ENCODE measurements around the gene IFNA14. TPM values are rescaled to one million over a fixed set of nuclear protein-coding genes. Genes with fewer than 3 reads are reported as not detected.

Gene IFNA14
- not detected for total RNA-seq

DNA sequence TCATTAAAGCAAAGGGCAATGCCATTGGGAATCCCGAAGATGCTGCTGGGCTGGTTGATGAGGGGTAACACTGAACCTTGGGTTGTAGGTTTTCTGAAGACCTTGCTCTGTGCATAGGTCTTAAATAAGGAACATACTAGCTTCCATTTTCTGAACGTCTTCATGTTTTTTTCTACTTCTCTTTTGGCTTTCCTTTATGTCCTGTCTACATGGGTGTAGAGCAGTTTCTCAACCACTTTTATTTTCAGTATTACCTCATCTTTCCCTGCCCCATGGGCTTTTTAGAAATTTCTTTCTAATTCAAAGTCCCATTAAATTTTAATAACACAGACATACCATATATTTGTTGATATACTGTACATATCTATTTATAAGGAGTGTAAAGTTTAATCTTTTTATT, at the start of gene IFNA14:
Gene IFNA14 (minus strand): TSS at position 95 of the 400 bp plus-strand sequence. CDS start 70 bp downstream, at position 25.
- H3K36me3 ChIP-seq = no peaks in the 10 kb centered on the region
- no peak within 1 kb of the TSS for H3K4me3 ChIP-seq
- H3K27me3 ChIP-seq = no peaks in the 10 kb centered on the region
- DNase-seq = no peak
- no peak for TF ChIP-seq POLR2A (IDR thresholded peaks at IDR 0.05)
- no peak for TF ChIP-seq CTCF (IDR thresholded peaks at IDR 0.05)
- H3K4me1 ChIP-seq = no peaks in the 10 kb centered on the region
- H3K27ac ChIP-seq = no peak within 1 kb of the TSS
- H3K9me3 ChIP-seq = no peaks in the 10 kb centered on the region

GRCh38 chr9:21287280-21287679, 47.5 kb upstream of the IFNA14 start:
- TF ChIP-seq POLR2A (IDR thresholded peaks at IDR 0.05) (no peak), CTCF (IDR thresholded peaks at IDR 0.05) (no peak)
- H3K36me3 ChIP-seq = no peaks in the 10 kb centered on the region
- H3K27me3 ChIP-seq = no peaks in the 10 kb centered on the region
- no peak for DNase-seq
- H3K4me1 ChIP-seq = no peaks in the 10 kb centered on the region
- no peaks in the 10 kb centered on the region for H3K9me3 ChIP-seq
- no peak overlapping the region for H3K4me3 ChIP-seq
- H3K27ac ChIP-seq = no peak overlapping the region

GRCh38 chr9:21286659-21287058, 46.9 kb upstream of the IFNA14 start:
- Histone ChIP-seq H3K4me1 (no peaks in the 10 kb centered on the region), H3K27me3 (no peaks in the 10 kb centered on the region), H3K36me3 (no peaks in the 10 kb centered on the region), H3K9me3 (no peaks in the 10 kb centered on the region), H3K4me3 (no peak overlapping the region), H3K27ac (no peak overlapping the region)
- no peak for TF ChIP-seq POLR2A (IDR thresholded peaks at IDR 0.05)
- no peak for TF ChIP-seq CTCF (IDR thresholded peaks at IDR 0.05)
- DNase-seq = no peak

- H3K27me3 ChIP-seq = no peaks in the 10 kb centered on the region
- H3K27ac ChIP-seq = no peak overlapping the region
- no peaks in the 10 kb centered on the region for H3K4me1 ChIP-seq
- H3K4me3 ChIP-seq = no peak overlapping the region
- no peak for DNase-seq
- TF ChIP-seq CTCF (IDR thresholded peaks at IDR 0.05) = no peak
- no peak for TF ChIP-seq POLR2A (IDR thresholded peaks at IDR 0.05)
- H3K9me3 ChIP-seq = no peaks in the 10 kb centered on the region
- no peaks in the 10 kb centered on the region for H3K36me3 ChIP-seq
Observed at GRCh38 chr9:21286099-21286498, 46.3 kb upstream of the IFNA14 start.

DNA sequence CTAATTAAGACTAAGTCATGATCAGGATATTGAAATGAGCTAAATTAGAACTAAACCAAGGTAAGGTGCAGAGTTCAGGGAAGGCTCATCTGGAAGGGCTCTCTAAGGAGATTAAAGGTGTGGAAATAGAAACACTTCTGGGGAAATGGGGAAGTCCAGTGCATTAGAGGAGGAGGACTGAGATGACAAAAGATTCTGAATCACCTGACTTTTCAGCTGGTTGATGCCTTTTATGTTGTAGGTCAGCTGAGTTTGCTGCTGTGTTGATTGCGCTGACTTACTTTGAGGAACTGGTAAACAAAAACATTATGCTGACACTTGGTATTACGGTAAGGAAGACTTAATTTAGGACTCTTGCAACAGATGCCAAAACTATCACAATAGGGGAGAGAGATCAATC, 41.5 kb upstream of the IFNA14 start:
- Histone ChIP-seq H3K4me1 (no peaks in the 10 kb centered on the region), H3K4me3 (no peak overlapping the region), H3K36me3 (no peaks in the 10 kb centered on the region), H3K9me3 (no peaks in the 10 kb centered on the region), H3K27me3 (no peaks in the 10 kb centered on the region), H3K27ac (no peak overlapping the region)
- TF ChIP-seq CTCF (IDR thresholded peaks at IDR 0.05) = no peak
- TF ChIP-seq POLR2A (IDR thresholded peaks at IDR 0.05) = no peak
- DNase-seq = no peak

DNA sequence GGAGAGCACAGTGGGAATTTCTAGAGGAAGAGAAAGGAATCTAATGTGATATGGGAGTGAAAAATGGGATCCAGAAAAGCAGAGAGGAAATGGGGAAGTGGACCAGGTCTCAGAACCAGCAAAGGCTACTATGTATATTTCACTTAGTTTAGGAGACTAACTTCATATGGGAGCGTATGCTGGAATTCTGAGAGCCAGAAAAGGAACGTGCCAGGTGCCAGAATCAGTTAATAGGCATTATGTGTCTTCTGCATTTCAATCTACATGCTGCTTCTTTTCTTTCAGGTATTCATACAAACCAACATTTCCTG, 28.5 kb upstream of the IFNA14 start:
- DNase-seq = no peak
- H3K9me3 ChIP-seq = no peaks in the 10 kb centered on the region
- no peaks in the 10 kb centered on the region for H3K27me3 ChIP-seq
- H3K36me3 ChIP-seq = no peaks in the 10 kb centered on the region
- H3K27ac ChIP-seq = no peak overlapping the region
- TF ChIP-seq POLR2A (IDR thresholded peaks at IDR 0.05) (no peak), CTCF (IDR thresholded peaks at IDR 0.05) (no peak)
- H3K4me3 ChIP-seq = no peak overlapping the region
- H3K4me1 ChIP-seq = no peaks in the 10 kb centered on the region

Data from Peyer's patch (tissue), 4 donors.